BLaER1 (cell line): ENCODE data around the gene TMEM9B.
"Not testable (repeated sequence)": the region's sequence is repeated elsewhere in the genome, so short reads cannot be mapped to it uniquely, and the experiment has no call there.

Source experiments
- H3K27ac ChIP-seq: shearing (Covaris generic); formaldehyde crosslinking; 2 replicates; pipeline ENCODE4 v1.8.1; 2022
- H3K27me3 ChIP-seq: shearing (Covaris generic); formaldehyde crosslinking; 2 replicates; pipeline ENCODE4 v1.8.1; 2022
- H3K36me3 ChIP-seq: shearing (Covaris generic); formaldehyde crosslinking; 2 replicates; pipeline ENCODE4 v1.8.1; 2022
- H3K4me1 ChIP-seq: shearing (Covaris generic); formaldehyde crosslinking; 2 replicates; pipeline ENCODE4 v1.8.1; 2022
- H3K4me2 ChIP-seq: shearing (Covaris generic); formaldehyde crosslinking; 2 replicates; pipeline ENCODE4 v1.8.1; 2022
- H3K4me3 ChIP-seq: shearing (Covaris generic); formaldehyde crosslinking; 2 replicates; pipeline ENCODE4 v1.8.1; 2022
- H3K9ac ChIP-seq: shearing (Covaris generic); formaldehyde crosslinking; 2 replicates; pipeline ENCODE4 v1.8.1; 2022
- H3K9me3 ChIP-seq: shearing (Covaris generic); formaldehyde crosslinking; 2 replicates; pipeline ENCODE4 v1.8.1; 2022
- H4K20me1 ChIP-seq: shearing (Covaris generic); formaldehyde crosslinking; 2 replicates; pipeline ENCODE4 v1.8.1; 2022
- Cebpa-rat ChIP-seq: shearing (Covaris generic); IDR thresholded peaks from 2 replicates; pipeline ENCODE4 v1.8.1; 2022

Gene TMEM9B

GRCh38 chr11:8980485-8980884, 16.2 kb upstream of the TMEM9B start:
- no peak overlapping the region for H3K9ac ChIP-seq
- no peaks in the 10 kb centered on the region for H3K27me3 ChIP-seq
- no peaks in the 10 kb centered on the region for H3K36me3 ChIP-seq
- H3K4me3 ChIP-seq: no peak overlapping the region
- H3K4me2 ChIP-seq: no peak overlapping the region
- no peaks in the 10 kb centered on the region for H3K4me1 ChIP-seq
- TF ChIP-seq Cebpa-rat: no peak
- H3K9me3 ChIP-seq: no peaks in the 10 kb centered on the region
- H4K20me1 ChIP-seq: no peaks in the 10 kb centered on the region
- H3K27ac ChIP-seq: no peak overlapping the region

DNA sequence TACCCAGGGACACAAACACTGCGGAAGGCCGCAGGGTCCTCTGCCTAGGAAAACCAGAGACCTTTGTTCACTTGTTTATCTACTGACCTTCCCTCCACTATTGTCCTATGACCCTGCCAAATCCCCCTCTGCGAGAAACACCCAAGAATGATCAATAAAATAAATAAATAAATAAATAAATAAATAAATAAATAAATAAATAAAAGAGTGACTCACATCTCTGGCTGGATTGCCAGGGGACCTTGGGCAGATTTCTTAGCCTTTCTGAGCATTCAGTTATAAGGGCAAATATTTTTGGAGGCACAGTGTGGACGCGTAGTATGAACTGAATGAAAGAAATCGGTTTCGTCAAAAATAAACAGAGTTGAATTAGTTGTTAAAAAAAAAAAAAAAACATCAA, 15.1 kb upstream of the TMEM9B start:
- H4K20me1 ChIP-seq, H3K27ac ChIP-seq, H3K27me3 ChIP-seq, H3K9me3 ChIP-seq, H3K36me3 ChIP-seq, H3K4me3 ChIP-seq, H3K4me1 ChIP-seq, H3K9ac ChIP-seq, H3K4me2 ChIP-seq: not testable (repeated sequence)

DNA sequence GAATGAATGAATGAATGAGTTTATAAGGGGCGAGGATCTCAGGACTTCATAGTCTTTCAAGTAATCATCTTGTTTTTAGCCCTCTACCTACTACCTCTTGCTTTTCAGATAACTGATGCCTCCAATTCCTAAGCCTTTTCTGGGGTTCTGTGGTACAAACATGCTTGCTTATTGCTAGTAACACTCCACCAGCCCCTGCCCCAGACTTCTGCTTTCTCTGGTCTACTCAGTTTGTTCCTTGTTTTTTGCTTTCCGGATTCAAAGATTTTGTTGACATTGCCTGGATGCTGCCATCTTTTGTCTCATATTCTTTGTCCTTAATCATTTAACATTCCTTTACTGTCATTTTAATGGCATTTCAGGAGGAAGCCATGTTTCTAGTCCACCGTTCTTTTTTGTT, 8.9 kb upstream of the TMEM9B start:
- Histone ChIP-seq H3K4me3 (no peak overlapping the region), H3K27ac (no peak overlapping the region), H3K4me2 (no peak overlapping the region), H3K9me3 (no peaks in the 10 kb centered on the region), H3K27me3 (no peaks in the 10 kb centered on the region), H3K9ac (no peak overlapping the region), H4K20me1 (no peaks in the 10 kb centered on the region), H3K36me3 (no peaks in the 10 kb centered on the region), H3K4me1 (no peaks in the 10 kb centered on the region)
- no peak for TF ChIP-seq Cebpa-rat

DNA sequence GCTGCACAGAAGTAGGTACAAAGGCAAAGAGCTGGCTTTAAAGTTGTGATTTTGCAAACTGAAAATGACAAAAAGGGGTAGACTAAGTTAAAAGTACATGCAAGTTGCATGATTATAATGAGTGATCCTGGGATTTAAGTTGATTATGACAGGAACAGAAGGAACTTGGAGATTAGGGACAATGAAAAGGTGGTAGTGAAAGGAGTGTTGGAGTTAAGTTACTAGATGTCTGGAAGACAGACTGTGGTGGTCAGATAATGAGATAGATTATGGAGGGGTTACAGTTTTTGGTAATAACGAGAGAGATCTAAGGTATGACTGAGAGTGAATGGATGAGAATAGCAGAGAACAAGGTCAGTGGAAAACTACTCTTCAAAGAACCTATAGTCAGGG, 7.7 kb upstream of the TMEM9B start:
- TF ChIP-seq Cebpa-rat: no peak
- H3K36me3 ChIP-seq: no peaks in the 10 kb centered on the region

GRCh38 chr11:8971196-8971923, 7.1 kb upstream of the TMEM9B start:
- no peaks in the 10 kb centered on the region for H3K9me3 ChIP-seq
- no peak overlapping the region for H3K4me2 ChIP-seq
- no peak overlapping the region for H3K4me3 ChIP-seq
- no peak overlapping the region for H3K27ac ChIP-seq
- no peaks in the 10 kb centered on the region for H3K27me3 ChIP-seq
- H3K9ac ChIP-seq: no peak overlapping the region
- H3K4me1 ChIP-seq: no peaks in the 10 kb centered on the region
- no peaks in the 10 kb centered on the region for H4K20me1 ChIP-seq
- no peaks in the 10 kb centered on the region for H3K36me3 ChIP-seq
- TF ChIP-seq Cebpa-rat: no peak

More for the DNA sequence above, 7.7 kb upstream of the TMEM9B start:
- no peak overlapping the region for H3K4me2 ChIP-seq
- no peaks in the 10 kb centered on the region for H3K27me3 ChIP-seq
- H3K4me3 ChIP-seq: no peak overlapping the region
- H3K9me3 ChIP-seq: no peaks in the 10 kb centered on the region
- H3K27ac ChIP-seq: no peak overlapping the region
- no peaks in the 10 kb centered on the region for H3K4me1 ChIP-seq
- no peaks in the 10 kb centered on the region for H4K20me1 ChIP-seq
- H3K9ac ChIP-seq: no peak overlapping the region

GRCh38 chr11:8967184-8967583, 2.9 kb upstream of the TMEM9B start:
- Histone ChIP-seq H3K4me1 (peaks cover 24% of the 10 kb centered on the region), H3K36me3 (no peaks in the 10 kb centered on the region), H3K27ac (no peak overlapping the region), H3K9ac (no peak overlapping the region), H3K27me3 (no peaks in the 10 kb centered on the region), H3K4me2 (no peak overlapping the region), H3K9me3 (no peaks in the 10 kb centered on the region), H3K4me3 (no peak overlapping the region), H4K20me1 (peaks cover 7% of the 10 kb centered on the region; the same call in 1 of the 2 replicates)
- TF ChIP-seq Cebpa-rat: no peak

DNA sequence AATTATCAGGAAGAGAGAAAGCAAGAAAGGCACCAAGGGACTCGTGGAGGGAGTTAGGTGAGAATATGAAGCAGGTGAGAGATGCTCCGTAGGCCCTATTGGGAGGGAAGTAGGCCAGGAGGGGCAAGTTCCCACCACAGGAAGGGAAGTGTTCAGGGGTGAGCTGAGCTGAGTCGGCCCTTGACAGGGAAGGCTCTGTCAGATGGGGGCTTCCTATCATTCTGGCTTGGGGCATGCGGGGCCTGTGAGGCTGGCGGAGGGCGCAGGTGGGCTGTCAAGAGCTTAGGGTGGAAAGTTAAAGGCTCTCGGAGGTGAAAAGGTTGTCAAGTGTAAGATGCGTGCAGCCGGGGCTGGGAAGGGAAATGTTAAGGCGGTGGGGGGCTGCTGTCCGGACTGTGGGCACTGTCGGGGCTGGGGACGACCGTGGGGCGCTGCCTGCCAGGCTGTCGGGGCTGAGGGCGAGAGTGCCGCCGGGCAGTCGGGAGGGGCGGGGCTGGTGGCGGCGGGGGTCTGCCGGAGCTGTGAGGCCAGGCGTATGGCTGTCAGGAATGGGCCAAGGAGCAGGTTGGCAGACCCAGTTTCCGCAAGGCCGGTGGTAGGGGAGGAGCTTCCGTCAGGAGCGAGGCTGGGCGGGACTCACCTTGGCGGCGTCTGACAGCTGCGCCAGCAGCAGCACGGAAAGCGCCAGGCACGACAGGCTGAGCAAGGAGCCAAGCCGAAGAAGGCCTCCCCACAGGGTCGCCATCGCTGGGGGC, 496 bp downstream of the TMEM9B start:
- H3K9me3 ChIP-seq: no peaks in the 10 kb centered on the region
- no peak for TF ChIP-seq Cebpa-rat
- peak overlapping the region; percentile 84 for H3K9ac ChIP-seq
- H3K27ac ChIP-seq: peak overlapping the region; percentile 86
- H3K27me3 ChIP-seq: no peaks in the 10 kb centered on the region
- peaks cover 24% of the 10 kb centered on the region for H3K4me1 ChIP-seq
- H4K20me1 ChIP-seq: peaks cover 22% of the 10 kb centered on the region; the same call in 1 of the 2 replicates
- peak overlapping the region; percentile 99 for H3K4me2 ChIP-seq
- no peaks in the 10 kb centered on the region for H3K36me3 ChIP-seq
- peak overlapping the region; percentile 97 for H3K4me3 ChIP-seq

- Histone ChIP-seq H3K9ac (peak overlapping the region; percentile 84), H3K4me3 (peak overlapping the region; percentile 97), H3K36me3 (no peaks in the 10 kb centered on the region), H3K4me2 (peak overlapping the region; percentile 99), H3K4me1 (peaks cover 24% of the 10 kb centered on the region), H3K27me3 (no peaks in the 10 kb centered on the region), H3K9me3 (no peaks in the 10 kb centered on the region), H3K27ac (no peak overlapping the region), H4K20me1 (peaks cover 24% of the 10 kb centered on the region; the same call in 1 of the 2 replicates)
- no peak for TF ChIP-seq Cebpa-rat
Observed at GRCh38 chr11:8962841-8963240, 1.4 kb downstream of the TMEM9B start.

GRCh38 chr11:8961401-8961800, 2.8 kb downstream of the TMEM9B start:
- Histone ChIP-seq H4K20me1 (peaks cover 24% of the 10 kb centered on the region; the same call in 1 of the 2 replicates), H3K4me1 (peaks cover 24% of the 10 kb centered on the region), H3K27me3 (no peaks in the 10 kb centered on the region), H3K27ac (no peak overlapping the region), H3K4me2 (no peak overlapping the region), H3K36me3 (no peaks in the 10 kb centered on the region), H3K9ac (0 out of 2 replicates have a peak overlapping the region, but pooled peaks have one; percentile 24), H3K9me3 (no peaks in the 10 kb centered on the region), H3K4me3 (no peak overlapping the region)
- no peak for TF ChIP-seq Cebpa-rat

- no peak for TF ChIP-seq Cebpa-rat
- H3K27ac ChIP-seq: no peak overlapping the region
- no peak overlapping the region for H3K4me2 ChIP-seq
Observed at GRCh38 chr11:8959546-8960166, 4.6 kb downstream of the TMEM9B start.

More at GRCh38 chr11:8959546-8960166, 4.6 kb downstream of the TMEM9B start:
- Histone ChIP-seq H3K4me3 (no peak overlapping the region), H3K9ac (no peak overlapping the region), H4K20me1 (peaks cover 24% of the 10 kb centered on the region; the same call in 1 of the 2 replicates), H3K4me1 (peaks cover 15% of the 10 kb centered on the region), H3K27me3 (no peaks in the 10 kb centered on the region), H3K9me3 (no peaks in the 10 kb centered on the region), H3K36me3 (peaks cover 15% of the 10 kb centered on the region)
